ENCODE results near the gene DCAF7.

Gene DCAF7

GRCh38 chr17:63526861-63527260 is 23.4 kb upstream of the DCAF7 start:
- H3K27ac ChIP-seq (ENCODE audit: low read depth, low read length), result no peak overlapping the region
- peaks cover 11% of the 10 kb centered on the region for H3K4me1 ChIP-seq (ENCODE audit: control insufficient read depth, insufficient read depth, low read length)
- no peaks in the 10 kb centered on the region for H3K36me3 ChIP-seq (ENCODE audit: control insufficient read depth, insufficient read depth, low read length)
- H3K27me3 ChIP-seq (ENCODE audit: control insufficient read depth, insufficient read depth, low read length), result peaks cover 20% of the 10 kb centered on the region
- no peak overlapping the region for H3K9ac ChIP-seq (ENCODE audit: low read length)
- no peak overlapping the region for H3K4me3 ChIP-seq (ENCODE audit: low read depth, low read length)
- H3K9me3 ChIP-seq (ENCODE audit: control insufficient read depth, insufficient read depth, low read depth, low read length), result no peaks in the 10 kb centered on the region

GRCh38 chr17:63528183-63528582 is 22.1 kb upstream of the DCAF7 start:
- H3K9me3 ChIP-seq (ENCODE audit: control insufficient read depth, insufficient read depth, low read depth, low read length), result no peaks in the 10 kb centered on the region
- peaks cover 20% of the 10 kb centered on the region for H3K27me3 ChIP-seq (ENCODE audit: control insufficient read depth, insufficient read depth, low read length)
- no peak overlapping the region for H3K9ac ChIP-seq (ENCODE audit: low read length)
- H3K4me1 ChIP-seq (ENCODE audit: control insufficient read depth, insufficient read depth, low read length), result peaks cover 16% of the 10 kb centered on the region
- H3K36me3 ChIP-seq (ENCODE audit: control insufficient read depth, insufficient read depth, low read length), result no peaks in the 10 kb centered on the region
- no peak overlapping the region for H3K27ac ChIP-seq (ENCODE audit: low read depth, low read length)
- H3K4me3 ChIP-seq (ENCODE audit: low read depth, low read length), result no peak overlapping the region

- no peak overlapping the region for H3K9ac ChIP-seq (ENCODE audit: low read length)
- H3K4me1 ChIP-seq (ENCODE audit: control insufficient read depth, insufficient read depth, low read length), result peaks cover 9% of the 10 kb centered on the region; the same call in 1 of the 2 replicates
- no peaks in the 10 kb centered on the region for H3K9me3 ChIP-seq (ENCODE audit: control insufficient read depth, insufficient read depth, low read depth, low read length)
- H3K27ac ChIP-seq (ENCODE audit: low read depth, low read length), result no peak overlapping the region
- peaks cover 4% of the 10 kb centered on the region; the same call in 1 of the 2 replicates for H3K27me3 ChIP-seq (ENCODE audit: control insufficient read depth, insufficient read depth, low read length)
- no peaks in the 10 kb centered on the region for H3K36me3 ChIP-seq (ENCODE audit: control insufficient read depth, insufficient read depth, low read length)
- H3K4me3 ChIP-seq (ENCODE audit: low read depth, low read length), result no peak overlapping the region
These were observed 20.3 kb upstream of the DCAF7 start for GRCh38 chr17:63529711-63530556.

- Histone ChIP-seq H3K36me3 (ENCODE audit: control insufficient read depth, insufficient read depth, low read length) (no peaks in the 10 kb centered on the region), H3K4me3 (ENCODE audit: low read depth, low read length) (no peak overlapping the region), H3K4me1 (ENCODE audit: control insufficient read depth, insufficient read depth, low read length) (peaks cover 9% of the 10 kb centered on the region; the same call in 1 of the 2 replicates), H3K9me3 (ENCODE audit: control insufficient read depth, insufficient read depth, low read depth, low read length) (no peaks in the 10 kb centered on the region), H3K27me3 (ENCODE audit: control insufficient read depth, insufficient read depth, low read length) (no peaks in the 10 kb centered on the region; the same call in 1 of the 2 replicates), H3K9ac (ENCODE audit: low read length) (no peak overlapping the region), H3K27ac (ENCODE audit: low read depth, low read length) (no peak overlapping the region)
These were observed 19.7 kb upstream of the DCAF7 start for GRCh38 chr17:63530557-63531021.

- Histone ChIP-seq H3K4me3 (ENCODE audit: low read depth, low read length) (no peak overlapping the region), H3K27ac (ENCODE audit: low read depth, low read length) (no peak overlapping the region), H3K27me3 (ENCODE audit: control insufficient read depth, insufficient read depth, low read length) (no peaks in the 10 kb centered on the region; the same call in 1 of the 2 replicates), H3K36me3 (ENCODE audit: control insufficient read depth, insufficient read depth, low read length) (no peaks in the 10 kb centered on the region), H3K4me1 (ENCODE audit: control insufficient read depth, insufficient read depth, low read length) (peaks cover 9% of the 10 kb centered on the region; the same call in 1 of the 2 replicates), H3K9me3 (ENCODE audit: control insufficient read depth, insufficient read depth, low read depth, low read length) (no peaks in the 10 kb centered on the region), H3K9ac (ENCODE audit: low read length) (no peak overlapping the region)
These were observed 19.0 kb upstream of the DCAF7 start for GRCh38 chr17:63531022-63531965.

- Histone ChIP-seq H3K4me3 (ENCODE audit: low read depth, low read length) (no peak overlapping the region), H3K9me3 (ENCODE audit: control insufficient read depth, insufficient read depth, low read depth, low read length) (no peaks in the 10 kb centered on the region), H3K4me1 (ENCODE audit: control insufficient read depth, insufficient read depth, low read length) (peaks cover 13% of the 10 kb centered on the region; the same call in 1 of the 2 replicates), H3K27me3 (ENCODE audit: control insufficient read depth, insufficient read depth, low read length) (peaks cover 18% of the 10 kb centered on the region), H3K36me3 (ENCODE audit: control insufficient read depth, insufficient read depth, low read length) (no peaks in the 10 kb centered on the region), H3K27ac (ENCODE audit: low read depth, low read length) (no peak overlapping the region), H3K9ac (ENCODE audit: low read length) (no peak overlapping the region)
These were observed 16.7 kb upstream of the DCAF7 start for GRCh38 chr17:63533433-63534077.

GRCh38 chr17:63534078-63534570 is 16.2 kb upstream of the DCAF7 start:
- Histone ChIP-seq H3K4me1 (ENCODE audit: control insufficient read depth, insufficient read depth, low read length) (peaks cover 13% of the 10 kb centered on the region; the same call in 1 of the 2 replicates), H3K36me3 (ENCODE audit: control insufficient read depth, insufficient read depth, low read length) (no peaks in the 10 kb centered on the region), H3K27ac (ENCODE audit: low read depth, low read length) (no peak overlapping the region), H3K9me3 (ENCODE audit: control insufficient read depth, insufficient read depth, low read depth, low read length) (no peaks in the 10 kb centered on the region), H3K27me3 (ENCODE audit: control insufficient read depth, insufficient read depth, low read length) (peaks cover 23% of the 10 kb centered on the region), H3K9ac (ENCODE audit: low read length) (no peak overlapping the region), H3K4me3 (ENCODE audit: low read depth, low read length) (no peak overlapping the region)

- peaks cover 13% of the 10 kb centered on the region; the same call in 1 of the 2 replicates for H3K4me1 ChIP-seq (ENCODE audit: control insufficient read depth, insufficient read depth, low read length)
- peaks cover 31% of the 10 kb centered on the region for H3K27me3 ChIP-seq (ENCODE audit: control insufficient read depth, insufficient read depth, low read length)
- no peak overlapping the region for H3K9ac ChIP-seq (ENCODE audit: low read length)
- no peak overlapping the region for H3K4me3 ChIP-seq (ENCODE audit: low read depth, low read length)
- no peaks in the 10 kb centered on the region for H3K36me3 ChIP-seq (ENCODE audit: control insufficient read depth, insufficient read depth, low read length)
- H3K27ac ChIP-seq (ENCODE audit: low read depth, low read length), result no peak overlapping the region
- no peaks in the 10 kb centered on the region for H3K9me3 ChIP-seq (ENCODE audit: control insufficient read depth, insufficient read depth, low read depth, low read length)
These were observed 15.3 kb upstream of the DCAF7 start for GRCh38 chr17:63534816-63535455.

GRCh38 chr17:63535640-63536039 is 14.6 kb upstream of the DCAF7 start:
- H3K4me3 ChIP-seq (ENCODE audit: low read depth, low read length), result no peak overlapping the region
- no peaks in the 10 kb centered on the region for H3K36me3 ChIP-seq (ENCODE audit: control insufficient read depth, insufficient read depth, low read length)
- H3K4me1 ChIP-seq (ENCODE audit: control insufficient read depth, insufficient read depth, low read length), result peaks cover 13% of the 10 kb centered on the region; the same call in 1 of the 2 replicates
- H3K9me3 ChIP-seq (ENCODE audit: control insufficient read depth, insufficient read depth, low read depth, low read length), result no peaks in the 10 kb centered on the region
- H3K27me3 ChIP-seq (ENCODE audit: control insufficient read depth, insufficient read depth, low read length), result peaks cover 32% of the 10 kb centered on the region
- no peak overlapping the region for H3K9ac ChIP-seq (ENCODE audit: low read length)
- H3K27ac ChIP-seq (ENCODE audit: low read depth, low read length), result no peak overlapping the region

GRCh38 chr17:63537001-63537400 is 13.3 kb upstream of the DCAF7 start:
- Histone ChIP-seq H3K27ac (ENCODE audit: low read depth, low read length) (no peak overlapping the region), H3K9ac (ENCODE audit: low read length) (no peak overlapping the region), H3K4me3 (ENCODE audit: low read depth, low read length) (no peak overlapping the region), H3K27me3 (ENCODE audit: control insufficient read depth, insufficient read depth, low read length) (peaks cover 32% of the 10 kb centered on the region), H3K36me3 (ENCODE audit: control insufficient read depth, insufficient read depth, low read length) (no peaks in the 10 kb centered on the region), H3K9me3 (ENCODE audit: control insufficient read depth, insufficient read depth, low read depth, low read length) (no peaks in the 10 kb centered on the region), H3K4me1 (ENCODE audit: control insufficient read depth, insufficient read depth, low read length) (peaks cover 13% of the 10 kb centered on the region; the same call in 1 of the 2 replicates)
